MM.1S (cell line): Measurements from ENCODE around the gene DYRK1B.

ENCODE experiments used
- DNase-seq: peaks from one replicate; pipeline ENCODE4 v3.0.0-alpha.2; 2015
- H2AFZ ChIP-seq: fragments of 300-600 bp; sonication (generic); 2 replicates; pipeline ENCODE4 v1.6.0; 2016; ENCODE audit warnings: antibody characterized with exemption, low read length
- H3F3A ChIP-seq: fragments of 300-600 bp; sonication (generic); 2 replicates; pipeline ENCODE4 v1.6.1; 2016; ENCODE audit warnings: mild to moderate bottlenecking, antibody characterized with exemption, low read length, moderate library complexity, mixed read lengths; ENCODE audit not compliant: insufficient read depth
- H3K27ac ChIP-seq: fragments of 300-600 bp; sonication (generic); 2 replicates; pipeline ENCODE4 v1.5.1; 2016; ENCODE audit warnings: mild to moderate bottlenecking, low read length
- H3K27me3 ChIP-seq: fragments of 300-600 bp; sonication (generic); replicated peaks from 2 replicates; pipeline ENCODE4 v1.6.0; 2016; ENCODE audit warnings: low read length; ENCODE audit not compliant: insufficient read depth
- H3K36me3 ChIP-seq: fragments of 300-600 bp; sonication (generic); replicated peaks from 2 replicates; pipeline ENCODE4 v1.6.1; 2016; ENCODE audit warnings: mild to moderate bottlenecking, low read length, mixed read lengths; ENCODE audit not compliant: insufficient read depth
- H3K4me1 ChIP-seq: fragments of 300-600 bp; sonication (generic); 2 replicates; pipeline ENCODE4 v1.6.1; 2016; ENCODE audit warnings: low read length, mixed read lengths
- H3K4me2 ChIP-seq: fragments of 300-600 bp; sonication (generic); 2 replicates; pipeline ENCODE4 v1.6.0; 2016; ENCODE audit warnings: low read depth, low read length
- H3K4me3 ChIP-seq: fragments of 300-600 bp; sonication (generic); 2 replicates; pipeline ENCODE4 v1.5.1; 2016; ENCODE audit warnings: low read length, mixed read lengths
- H3K79me2 ChIP-seq: fragments of 300-600 bp; sonication (generic); 2 replicates; pipeline ENCODE4 v1.6.1; 2016; ENCODE audit warnings: mixed run types, low read length, mixed read lengths
- H3K9ac ChIP-seq: fragments of 300-600 bp; sonication (generic); 2 replicates; pipeline ENCODE4 v1.6.1; 2016; ENCODE audit warnings: low read length, mixed read lengths
- H3K9me2 ChIP-seq: fragments of 300-600 bp; sonication (generic); replicated peaks from 2 replicates; pipeline ENCODE4 v1.6.1; 2016; ENCODE audit warnings: mild to moderate bottlenecking, low read length, mixed read lengths; ENCODE audit not compliant: insufficient read depth
- H3K9me3 ChIP-seq: fragments of 300-600 bp; sonication (generic); replicated peaks from 2 replicates; pipeline ENCODE4 v1.6.1; 2016; ENCODE audit warnings: mild to moderate bottlenecking, low read length, mixed read lengths; ENCODE audit not compliant: insufficient read depth
- H4K20me1 ChIP-seq: fragments of 300-600 bp; sonication (generic); 2 replicates; pipeline ENCODE4 v1.6.1; 2016; ENCODE audit warnings: mild to moderate bottlenecking, low read length, moderate library complexity, mixed read lengths; ENCODE audit not compliant: insufficient read depth
- CTCF ChIP-seq: fragments of 300-600 bp; sonication (generic); IDR thresholded peaks from 2 replicates; pipeline ENCODE4 v1.5.1; 2016; ENCODE audit warnings: antibody characterized with exemption, low read length, mixed read lengths
- EZH2 ChIP-seq: fragments of 300-600 bp; sonication (generic); optimal IDR thresholded peaks from 2 replicates; pipeline ENCODE3; 2017; ENCODE audit warnings: low read depth, mild to moderate bottlenecking, antibody characterized with exemption, low read length, mixed read lengths
- EZH2phosphoT487 ChIP-seq: fragments of 300-600 bp; sonication (generic); IDR thresholded peaks from 2 replicates; pipeline ENCODE4 v1.6.1; 2018; ENCODE audit warnings: antibody characterized with exemption, low read length

Gene DYRK1B

GRCh38 chr19:39874404-39874803 lies 40.4 kb upstream of the DYRK1B start:
- Histone ChIP-seq H3K36me3 (no peaks in the 10 kb centered on the region), H3K27me3 (peaks cover 4% of the 10 kb centered on the region; the same call in 1 of the 2 replicates), H3K4me2 (no peak overlapping the region), H3K27ac (no peak overlapping the region), H3K4me3 (no peak overlapping the region), H3F3A (no peaks in the 10 kb centered on the region), H2AFZ (no peak overlapping the region), H3K9ac (no peak overlapping the region), H3K4me1 (no peaks in the 10 kb centered on the region), H3K9me2 (no peaks in the 10 kb centered on the region), H3K9me3 (no peaks in the 10 kb centered on the region), H3K79me2 (no peaks in the 10 kb centered on the region), H4K20me1 (no peaks in the 10 kb centered on the region)
- TF ChIP-seq EZH2 (no peak), CTCF (no peak), EZH2phosphoT487 (no peak)
- DNase-seq: no peak

GRCh38 chr19:39873385-39873784 lies 39.4 kb upstream of the DYRK1B start:
- H3K9ac ChIP-seq: no peak overlapping the region
- no peaks in the 10 kb centered on the region for H3K9me3 ChIP-seq
- no peaks in the 10 kb centered on the region for H3F3A ChIP-seq
- TF ChIP-seq EZH2 (no peak), EZH2phosphoT487 (no peak), CTCF (no peak)
- H3K27ac ChIP-seq: no peak overlapping the region
- peaks cover 4% of the 10 kb centered on the region; the same call in 1 of the 2 replicates for H3K27me3 ChIP-seq
- H4K20me1 ChIP-seq: no peaks in the 10 kb centered on the region
- no peaks in the 10 kb centered on the region for H3K4me1 ChIP-seq
- H3K36me3 ChIP-seq: no peaks in the 10 kb centered on the region
- H3K4me2 ChIP-seq: no peak overlapping the region
- H3K4me3 ChIP-seq: no peak overlapping the region
- no peak for DNase-seq
- H2AFZ ChIP-seq: no peak overlapping the region
- H3K79me2 ChIP-seq: no peaks in the 10 kb centered on the region
- H3K9me2 ChIP-seq: no peaks in the 10 kb centered on the region

GRCh38 chr19:39871886-39872866 lies 38.2 kb upstream of the DYRK1B start:
- H3K9ac ChIP-seq: no peak overlapping the region
- H3K36me3 ChIP-seq: no peaks in the 10 kb centered on the region

More at GRCh38 chr19:39871886-39872866, 38.2 kb upstream of the DYRK1B start:
- H2AFZ ChIP-seq: no peak overlapping the region
- H3F3A ChIP-seq: no peaks in the 10 kb centered on the region
- DNase-seq: no peak
- no peaks in the 10 kb centered on the region for H3K9me3 ChIP-seq
- no peaks in the 10 kb centered on the region for H3K79me2 ChIP-seq
- H3K4me2 ChIP-seq: no peak overlapping the region
- H3K4me1 ChIP-seq: no peaks in the 10 kb centered on the region
- no peak overlapping the region for H3K27ac ChIP-seq
- H3K4me3 ChIP-seq: no peak overlapping the region
- no peaks in the 10 kb centered on the region for H4K20me1 ChIP-seq
- no peak for TF ChIP-seq EZH2
- TF ChIP-seq EZH2phosphoT487: no peak
- no peak for TF ChIP-seq CTCF
- no peaks in the 10 kb centered on the region for H3K9me2 ChIP-seq
- peaks cover 4% of the 10 kb centered on the region; the same call in 1 of the 2 replicates for H3K27me3 ChIP-seq
